ENCODE measurements around the gene CGB3. TPM values are rescaled to one million over a fixed set of nuclear protein-coding genes. Genes with fewer than 3 reads are reported as not detected.
A peak's percentile ranks its signal among the peaks of the same experiment; 100 is the strongest.
"Not testable (repeated sequence)": the region's sequence is repeated elsewhere in the genome, so short reads cannot be mapped to it uniquely, and the experiment has no call there.

Gene CGB3
- total RNA-seq, 1 experiment from 2014 or later: not detected

GRCh38 chr19:49025599-49025998 is 1.5 kb upstream of the CGB3 start:
- H3F3A ChIP-seq (ENCODE audit: low read length, unreplicated experiment); H3K27ac ChIP-seq (ENCODE audit: low read length); H3K36me3 ChIP-seq (ENCODE audit: low read depth, low read length); H3K4me1 ChIP-seq (ENCODE audit: insufficient read depth, low read length); H4K20me1 ChIP-seq (ENCODE audit: low read length); H3K9me2 ChIP-seq (replicated peaks; ENCODE audit: low read length); H3K4me3 ChIP-seq (ENCODE audit: low read length); H3K27me3 ChIP-seq (ENCODE audit: low read length); H3K9ac ChIP-seq (ENCODE audit: low read length); POLR2A ChIA-PET (ENCODE audit: unreplicated experiment); intact Hi-C loops (cut with micrococcal nuclease); BruUV-seq (replicated peaks); DNase-seq; H2AFZ ChIP-seq (ENCODE audit: low read length); H3K79me2 ChIP-seq (ENCODE audit: low read length); H3K4me2 ChIP-seq (ENCODE audit: low read length); H3K9me3 ChIP-seq (ENCODE audit: low read length); CTCF ChIA-PET: not testable (repeated sequence)
- ATAC-seq: peak; percentile 38; the same call in 1 of the 2 replicates

GRCh38 chr19:49025088-49025487 is 955 bp upstream of the CGB3 start:
- H3K9me2 ChIP-seq (replicated peaks; ENCODE audit: low read length); H3K4me3 ChIP-seq (ENCODE audit: low read length); H3K9me3 ChIP-seq (ENCODE audit: low read length); H3K36me3 ChIP-seq (ENCODE audit: low read depth, low read length); CTCF ChIA-PET; H3K27me3 ChIP-seq (ENCODE audit: low read length); H3F3A ChIP-seq (ENCODE audit: low read length, unreplicated experiment); H3K4me1 ChIP-seq (ENCODE audit: insufficient read depth, low read length); DNase-seq; ATAC-seq; BruUV-seq (replicated peaks); H2AFZ ChIP-seq (ENCODE audit: low read length); POLR2A ChIA-PET (ENCODE audit: unreplicated experiment); H4K20me1 ChIP-seq (ENCODE audit: low read length); H3K27ac ChIP-seq (ENCODE audit: low read length); intact Hi-C loops (cut with micrococcal nuclease); H3K4me2 ChIP-seq (ENCODE audit: low read length); H3K79me2 ChIP-seq (ENCODE audit: low read length); H3K9ac ChIP-seq (ENCODE audit: low read length): not testable (repeated sequence)

DNA sequence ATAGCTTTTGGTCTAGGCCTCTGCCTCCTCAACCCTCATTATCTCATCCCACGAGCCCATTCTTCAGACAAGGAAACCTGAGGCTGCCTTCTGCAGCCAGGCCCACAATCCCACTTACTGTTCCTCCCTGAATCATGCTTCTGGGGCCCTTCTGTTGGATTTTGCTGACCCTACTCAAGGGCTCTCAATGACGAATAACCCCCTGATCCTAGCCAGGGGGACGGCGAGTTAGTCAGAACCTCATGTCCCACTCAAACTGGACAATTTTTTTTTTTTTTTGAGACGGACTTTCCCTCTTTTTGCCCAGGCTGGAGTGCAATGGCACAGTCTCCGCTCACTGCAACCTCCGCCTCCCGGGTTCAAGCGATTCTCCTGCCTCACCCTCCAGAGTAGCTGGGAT is 2.0 kb downstream of the CGB3 start:
- H3K27ac ChIP-seq (ENCODE audit: low read length): no peak overlapping the region
- no peak overlapping the region for H3K4me2 ChIP-seq (ENCODE audit: low read length)
- ChIA-PET CTCF (no interaction called here), POLR2A (ENCODE audit: unreplicated experiment) (no interaction called here)
- ATAC-seq (no peak), DNase-seq (no peak)
- no peaks in the 10 kb centered on the region for H4K20me1 ChIP-seq (ENCODE audit: low read length)
- no TSS peak for BruUV-seq (replicated peaks)
- no peaks in the 10 kb centered on the region for H3K27me3 ChIP-seq (ENCODE audit: low read length)
- no peaks in the 10 kb centered on the region for H3K9me2 ChIP-seq (replicated peaks; ENCODE audit: low read length)
- H3K4me3 ChIP-seq (ENCODE audit: low read length): no peak overlapping the region
- no peak overlapping the region for H3K9ac ChIP-seq (ENCODE audit: low read length)
- no peaks in the 10 kb centered on the region for H3F3A ChIP-seq (ENCODE audit: low read length, unreplicated experiment)
- TF ChIP-seq, protein P1, sequence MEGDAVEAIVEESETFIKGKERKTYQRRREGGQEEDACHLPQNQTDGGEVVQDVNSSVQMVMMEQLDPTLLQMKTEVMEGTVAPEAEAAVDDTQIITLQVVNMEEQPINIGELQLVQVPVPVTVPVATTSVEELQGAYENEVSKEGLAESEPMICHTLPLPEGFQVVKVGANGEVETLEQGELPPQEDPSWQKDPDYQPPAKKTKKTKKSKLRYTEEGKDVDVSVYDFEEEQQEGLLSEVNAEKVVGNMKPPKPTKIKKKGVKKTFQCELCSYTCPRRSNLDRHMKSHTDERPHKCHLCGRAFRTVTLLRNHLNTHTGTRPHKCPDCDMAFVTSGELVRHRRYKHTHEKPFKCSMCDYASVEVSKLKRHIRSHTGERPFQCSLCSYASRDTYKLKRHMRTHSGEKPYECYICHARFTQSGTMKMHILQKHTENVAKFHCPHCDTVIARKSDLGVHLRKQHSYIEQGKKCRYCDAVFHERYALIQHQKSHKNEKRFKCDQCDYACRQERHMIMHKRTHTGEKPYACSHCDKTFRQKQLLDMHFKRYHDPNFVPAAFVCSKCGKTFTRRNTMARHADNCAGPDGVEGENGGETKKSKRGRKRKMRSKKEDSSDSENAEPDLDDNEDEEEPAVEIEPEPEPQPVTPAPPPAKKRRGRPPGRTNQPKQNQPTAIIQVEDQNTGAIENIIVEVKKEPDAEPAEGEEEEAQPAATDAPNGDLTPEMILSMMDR (conservative IDR thresholded peaks at IDR 0.05; ENCODE audit: low read depth, low read length): no peak
- TF ChIP-seq EZH2 (IDR thresholded peaks at IDR 0.05; ENCODE audit: low read length, unreplicated experiment): no peak
- peaks cover 10% of the 10 kb centered on the region; the same call in 1 of the 2 replicates for H3K4me1 ChIP-seq (ENCODE audit: insufficient read depth, low read length)
- no peaks in the 10 kb centered on the region for H3K79me2 ChIP-seq (ENCODE audit: low read length)
- intact Hi-C loops (cut with micrococcal nuclease): no loop called here
- no peak overlapping the region for H2AFZ ChIP-seq (ENCODE audit: low read length)
- no peaks in the 10 kb centered on the region for H3K9me3 ChIP-seq (ENCODE audit: low read length)
- no peaks in the 10 kb centered on the region for H3K36me3 ChIP-seq (ENCODE audit: low read depth, low read length)

DNA sequence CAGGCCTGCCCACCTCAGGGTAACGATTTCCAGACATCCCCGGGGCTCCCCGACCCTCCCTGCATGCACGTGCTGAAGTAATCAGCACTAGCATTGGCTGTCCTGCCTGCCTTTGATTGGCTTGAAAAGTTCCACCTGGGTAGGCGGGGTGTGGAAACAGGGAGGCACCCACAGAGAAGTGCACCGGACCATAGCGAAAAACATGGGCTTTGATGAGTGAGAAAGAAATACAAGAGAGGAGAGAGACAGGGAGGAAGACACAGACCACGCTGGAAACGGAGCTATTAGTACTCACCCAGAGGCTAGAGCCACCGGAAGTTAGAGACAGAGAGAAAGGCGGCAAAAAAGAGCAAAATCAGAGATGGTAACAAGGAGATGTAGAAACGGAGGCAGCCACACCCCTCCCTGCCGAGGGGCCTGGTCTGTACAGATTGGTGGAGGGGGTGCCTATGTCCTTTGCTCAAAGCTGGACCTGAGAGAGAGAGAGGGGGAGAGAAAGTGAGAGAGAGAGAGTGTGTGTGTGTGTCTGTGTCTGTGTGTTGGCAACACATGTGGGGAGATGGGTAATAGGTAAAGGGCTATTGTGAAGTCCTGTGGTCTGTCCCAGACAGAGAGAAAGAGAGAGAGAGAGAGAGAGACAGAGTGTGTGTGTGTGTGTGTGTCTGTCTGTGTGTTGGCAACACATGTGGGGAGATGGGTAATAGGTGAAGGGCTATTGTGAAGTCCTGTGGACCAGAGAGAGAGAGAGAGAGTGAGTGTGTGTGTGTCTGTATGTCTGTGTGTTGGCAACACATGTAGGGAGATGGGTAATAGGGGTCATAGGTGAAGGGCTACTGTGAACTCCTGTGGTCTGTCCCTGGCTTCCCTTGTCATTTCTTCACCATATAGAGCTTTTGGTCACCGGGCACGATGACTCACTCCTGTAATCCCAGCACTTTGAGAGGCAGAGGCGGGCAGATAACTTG is 2.9 kb downstream of the CGB3 start:
- Histone ChIP-seq H3K27me3 (ENCODE audit: low read length) (no peaks in the 10 kb centered on the region), H3K4me1 (ENCODE audit: insufficient read depth, low read length) (peaks cover 10% of the 10 kb centered on the region; the same call in 1 of the 2 replicates), H3K4me2 (ENCODE audit: low read length) (no peak overlapping the region), H3K9me3 (ENCODE audit: low read length) (no peaks in the 10 kb centered on the region), H3K9me2 (replicated peaks; ENCODE audit: low read length) (no peaks in the 10 kb centered on the region), H3K36me3 (ENCODE audit: low read depth, low read length) (no peaks in the 10 kb centered on the region), H3K9ac (ENCODE audit: low read length) (no peak overlapping the region), H3K79me2 (ENCODE audit: low read length) (no peaks in the 10 kb centered on the region), H2AFZ (ENCODE audit: low read length) (no peak overlapping the region), H3K4me3 (ENCODE audit: low read length) (no peak overlapping the region), H3F3A (ENCODE audit: low read length, unreplicated experiment) (no peaks in the 10 kb centered on the region), H3K27ac (ENCODE audit: low read length) (no peak overlapping the region), H4K20me1 (ENCODE audit: low read length) (no peaks in the 10 kb centered on the region)
- BruUV-seq (replicated peaks): no TSS peak
- no peak for TF ChIP-seq EZH2phosphoT487 (IDR thresholded peaks at IDR 0.05; ENCODE audit: borderline replicate concordance, low read length)
- TF ChIP-seq, protein P1 (conservative IDR thresholded peaks at IDR 0.05; ENCODE audit: low read depth, low read length): no peak
- no peak for TF ChIP-seq EZH2 (IDR thresholded peaks at IDR 0.05; ENCODE audit: low read length, unreplicated experiment)
- ChIA-PET POLR2A (ENCODE audit: unreplicated experiment) (no interaction called here), CTCF (no interaction called here)
- ATAC-seq (no peak), DNase-seq (peak; percentile 26)
- intact Hi-C loops (cut with micrococcal nuclease): no loop called here
